GM19025 (cell line): ENCODE data around the gene SENP5.
"Not testable (repeated sequence)": the region's sequence is repeated elsewhere in the genome, so short reads cannot be mapped to it uniquely, and the experiment has no call there.

Experiments used
- ATAC-seq: cut with Tn5 transposase; IDR thresholded peaks from one replicate; pipeline ENCODE4 v1.9.1; 2021; ENCODE audit warnings: mild to moderate bottlenecking, low read depth, moderate library complexity; ENCODE audit not compliant: unreplicated experiment

The SENP5 gene

GRCh38 chr3:196867507-196868296, at the start of gene SENP5:
Gene SENP5 (plus strand): TSS chr3:196867920. CDS start chr3:196885182, 17,262 bp downstream.
- peak; percentile 87 for ATAC-seq

GRCh38 chr3:196821806-196822355, 45.8 kb upstream of the SENP5 start:
- ATAC-seq: no peak

- ATAC-seq: not testable (repeated sequence)
Observed at GRCh38 chr3:196829651-196830050, 38.1 kb upstream of the SENP5 start.

- ATAC-seq: no peak
Observed at GRCh38 chr3:196835086-196835485, 32.6 kb upstream of the SENP5 start.

- not testable (repeated sequence) for ATAC-seq
Observed at GRCh38 chr3:196836626-196837025, 31.1 kb upstream of the SENP5 start.

- ATAC-seq: no peak
Observed at GRCh38 chr3:196837819-196838420, 29.8 kb upstream of the SENP5 start.

GRCh38 chr3:196839351-196839750, 28.4 kb upstream of the SENP5 start:
- ATAC-seq: not testable (repeated sequence)

GRCh38 chr3:196842567-196843434, 24.9 kb upstream of the SENP5 start:
- ATAC-seq: no peak

- ATAC-seq: no peak
Observed at GRCh38 chr3:196843435-196844110, 24.1 kb upstream of the SENP5 start.

GRCh38 chr3:196844235-196845219, 23.2 kb upstream of the SENP5 start:
- ATAC-seq: not testable (repeated sequence)

GRCh38 chr3:196848375-196848774, 19.3 kb upstream of the SENP5 start:
- not testable (repeated sequence) for ATAC-seq

GRCh38 chr3:196849180-196849741, 18.5 kb upstream of the SENP5 start:
- ATAC-seq: no peak

GRCh38 chr3:196863000-196863399, 4.7 kb upstream of the SENP5 start:
- not testable (repeated sequence) for ATAC-seq

- no peak for ATAC-seq
Observed at GRCh38 chr3:196867155-196867506, 589 bp upstream of the SENP5 start.

GRCh38 chr3:196868297-196868661, 559 bp downstream of the SENP5 start:
- ATAC-seq: peak; percentile 22

GRCh38 chr3:196872316-196872715, 4.6 kb downstream of the SENP5 start:
- no peak for ATAC-seq

- not testable (repeated sequence) for ATAC-seq
Observed at GRCh38 chr3:196874511-196875094, 6.9 kb downstream of the SENP5 start.

GRCh38 chr3:196875258-196875657, 7.5 kb downstream of the SENP5 start:
- ATAC-seq: no peak
